WTC11 (cell line): ENCODE results near the gene KEL. TPM values are rescaled to one million over a fixed set of nuclear protein-coding genes. Genes with fewer than 3 reads are reported as not detected.

Experiments
- ATAC-seq: fragments of 200-7000 bp; cut with Tn5 transposase; 2 replicates; pipeline ENCODE4 v1.10.0; 2021; ENCODE audit warnings: mild to moderate bottlenecking, moderate library complexity
- CTCF ChIA-PET: fragments of 300-600 bp; sonication (Branson Sonifier 250); formaldehyde crosslinking; loops from one replicate; lab custom pipeline; 2021; ENCODE audit warnings: antibody characterized with exemption; lab: Charles Lee
- POLR2A ChIA-PET: fragments of 350-600 bp; sonication (Branson Sonifier 250); formaldehyde crosslinking; loops from one replicate; lab custom pipeline; 2021; ENCODE audit warnings: antibody characterized with exemption; lab: Charles Lee
- DNase-seq: peaks from one replicate; pipeline ENCODE4 v3.0.0; 2021; ENCODE audit warnings: low spot score
- H3K27ac Mint-ChIP-seq: 2 replicates; pipeline ENCODE4 v1.8.0; 2021; ENCODE audit warnings: mixed read lengths
- H3K27me3 Mint-ChIP-seq: 2 replicates; pipeline ENCODE4 v1.8.0; 2021; ENCODE audit warnings: low read depth, mild to moderate bottlenecking, moderate library complexity, mixed read lengths
- H3K36me3 Mint-ChIP-seq: 2 replicates; pipeline ENCODE4 v1.8.0; 2021; ENCODE audit warnings: mixed read lengths
- H3K4me1 Mint-ChIP-seq: 2 replicates; pipeline ENCODE4 v1.8.0; 2022; ENCODE audit warnings: mixed read lengths
- H3K4me3 Mint-ChIP-seq: 2 replicates; pipeline ENCODE4 v1.8.0; 2021; ENCODE audit warnings: mild to moderate bottlenecking, moderate library complexity, mixed read lengths
- H3K9me3 Mint-ChIP-seq: 2 replicates; pipeline ENCODE4 v1.8.0; 2021; ENCODE audit warnings: mixed read lengths
- CREB1 ChIP-seq: sonication (generic); formaldehyde crosslinking; IDR thresholded peaks from 2 replicates; pipeline ENCODE4 v1.8.0; 2023; ENCODE audit warnings: mild to moderate bottlenecking, missing genetic modification reagents
- MYBL2 ChIP-seq: sonication (generic); formaldehyde crosslinking; IDR thresholded peaks from 2 replicates; pipeline ENCODE4 v1.8.1; 2023; ENCODE audit warnings: mild to moderate bottlenecking, moderate library complexity, missing genetic modification reagents
- OVOL2 ChIP-seq: fragments of 250-450 bp; sonication (Bioruptor Pico); IDR thresholded peaks from 2 replicates; pipeline ENCODE4 v1.9.0; 2021; ENCODE audit warnings: mild to moderate bottlenecking, borderline replicate concordance
- RORB ChIP-seq: fragments of 250-450 bp; sonication (Bioruptor Pico); IDR thresholded peaks from 2 replicates; pipeline ENCODE4 v1.9.0; 2021; ENCODE audit warnings: mild to moderate bottlenecking
- SMAD3 ChIP-seq: sonication (generic); formaldehyde crosslinking; IDR thresholded peaks from 2 replicates; pipeline ENCODE4 v1.8.0; 2022; ENCODE audit warnings: missing genetic modification reagents, mild to moderate bottlenecking, borderline replicate concordance
- SP1 ChIP-seq: sonication (generic); formaldehyde crosslinking; conservative IDR thresholded peaks from 2 replicates; pipeline ENCODE4 v1.8.1; 2022; ENCODE audit warnings: missing genetic modification reagents
- total RNA-seq: library from RNA; stranded (reverse); gene quantifications from 3 replicates; pipeline ENCODE4 v1.2.3, GENCODE V29; 2021
- TF ChIP-seq, protein P1 (sequence below): sonication (generic); formaldehyde crosslinking; IDR thresholded peaks from 2 replicates; pipeline ENCODE4 v1.8.0; 2022; ENCODE audit warnings: missing genetic modification reagents
- TF ChIP-seq, protein P2 (sequence below): sonication (generic); formaldehyde crosslinking; IDR thresholded peaks from 2 replicates; pipeline ENCODE4 v1.8.1; 2023; ENCODE audit warnings: mild to moderate bottlenecking, missing genetic modification reagents, moderate library complexity
- TF ChIP-seq, protein P3 (sequence below): sonication (generic); formaldehyde crosslinking; IDR thresholded peaks from 2 replicates; pipeline ENCODE4 v1.8.0; 2022; ENCODE audit warnings: mild to moderate bottlenecking, missing genetic modification reagents
- TF ChIP-seq, protein P4 (sequence below): fragments of 250-450 bp; sonication (Bioruptor Pico); IDR thresholded peaks from 2 replicates; pipeline ENCODE4 v1.9.0; 2021; ENCODE audit warnings: mild to moderate bottlenecking, borderline replicate concordance
- TF ChIP-seq, protein P5 (sequence below): sonication (generic); formaldehyde crosslinking; IDR thresholded peaks from 2 replicates; pipeline ENCODE4 v1.8.1; 2023; ENCODE audit warnings: mild to moderate bottlenecking, missing genetic modification reagents
- TF ChIP-seq, protein P6 (sequence below): sonication (generic); formaldehyde crosslinking; IDR thresholded peaks from 2 replicates; pipeline ENCODE4 v1.8.1; 2022; ENCODE audit warnings: low read depth, mild to moderate bottlenecking, moderate library complexity, missing genetic modification reagents, borderline replicate concordance

KEL gene
- total RNA-seq, 1 experiment from 2014 or later, result 0.87 TPM

DNA sequence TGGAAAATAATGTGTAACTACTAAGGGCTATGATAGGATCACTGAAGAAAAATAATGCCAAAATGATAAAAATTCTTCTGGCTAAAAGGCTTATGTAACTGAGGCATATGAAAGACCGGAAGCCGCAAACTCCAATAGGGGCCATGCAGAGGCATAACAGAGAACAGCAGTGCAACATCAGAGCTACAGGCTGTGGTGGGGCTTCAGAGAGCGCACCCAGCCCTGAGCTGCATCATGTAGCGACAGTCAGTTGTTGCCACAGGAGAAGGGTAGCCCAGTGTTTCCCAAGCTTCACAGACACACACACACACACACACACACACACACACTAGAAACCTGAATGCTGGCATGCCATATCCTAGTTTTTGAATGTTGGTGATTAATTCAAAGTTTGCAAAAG is 13.6 kb downstream of the KEL start (continued):
- TF ChIP-seq, protein P1, sequence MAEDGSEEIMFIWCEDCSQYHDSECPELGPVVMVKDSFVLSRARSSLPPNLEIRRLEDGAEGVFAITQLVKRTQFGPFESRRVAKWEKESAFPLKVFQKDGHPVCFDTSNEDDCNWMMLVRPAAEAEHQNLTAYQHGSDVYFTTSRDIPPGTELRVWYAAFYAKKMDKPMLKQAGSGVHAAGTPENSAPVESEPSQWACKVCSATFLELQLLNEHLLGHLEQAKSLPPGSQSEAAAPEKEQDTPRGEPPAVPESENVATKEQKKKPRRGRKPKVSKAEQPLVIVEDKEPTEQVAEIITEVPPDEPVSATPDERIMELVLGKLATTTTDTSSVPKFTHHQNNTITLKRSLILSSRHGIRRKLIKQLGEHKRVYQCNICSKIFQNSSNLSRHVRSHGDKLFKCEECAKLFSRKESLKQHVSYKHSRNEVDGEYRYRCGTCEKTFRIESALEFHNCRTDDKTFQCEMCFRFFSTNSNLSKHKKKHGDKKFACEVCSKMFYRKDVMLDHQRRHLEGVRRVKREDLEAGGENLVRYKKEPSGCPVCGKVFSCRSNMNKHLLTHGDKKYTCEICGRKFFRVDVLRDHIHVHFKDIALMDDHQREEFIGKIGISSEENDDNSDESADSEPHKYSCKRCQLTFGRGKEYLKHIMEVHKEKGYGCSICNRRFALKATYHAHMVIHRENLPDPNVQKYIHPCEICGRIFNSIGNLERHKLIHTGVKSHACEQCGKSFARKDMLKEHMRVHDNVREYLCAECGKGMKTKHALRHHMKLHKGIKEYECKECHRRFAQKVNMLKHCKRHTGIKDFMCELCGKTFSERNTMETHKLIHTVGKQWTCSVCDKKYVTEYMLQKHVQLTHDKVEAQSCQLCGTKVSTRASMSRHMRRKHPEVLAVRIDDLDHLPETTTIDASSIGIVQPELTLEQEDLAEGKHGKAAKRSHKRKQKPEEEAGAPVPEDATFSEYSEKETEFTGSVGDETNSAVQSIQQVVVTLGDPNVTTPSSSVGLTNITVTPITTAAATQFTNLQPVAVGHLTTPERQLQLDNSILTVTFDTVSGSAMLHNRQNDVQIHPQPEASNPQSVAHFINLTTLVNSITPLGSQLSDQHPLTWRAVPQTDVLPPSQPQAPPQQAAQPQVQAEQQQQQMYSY, result no peak

DNA sequence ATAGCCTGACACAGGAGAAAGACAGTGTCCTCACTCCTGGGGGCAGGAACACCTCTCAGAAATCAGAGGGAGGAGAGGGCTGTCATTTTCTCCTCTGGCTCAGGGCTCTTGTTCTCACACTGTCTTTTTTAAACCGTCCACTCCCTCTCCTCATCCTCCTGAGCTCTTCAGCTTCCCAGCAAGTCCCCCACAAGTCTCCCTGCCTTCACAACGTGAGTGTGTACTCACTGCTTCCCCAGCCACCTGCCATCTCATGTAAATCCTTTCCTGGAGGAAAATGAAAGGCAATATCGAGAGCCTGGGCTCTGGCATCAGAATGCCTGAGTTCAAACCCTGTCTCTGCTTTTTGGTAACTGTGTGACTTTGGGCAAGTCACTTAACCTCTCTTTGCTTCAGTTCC is 17.2 kb downstream of the KEL start:
- DNase-seq, result no peak
- H3K9me3 Mint-ChIP-seq, result no peaks in the 10 kb centered on the region
- H3K4me3 Mint-ChIP-seq, result no peak overlapping the region
- POLR2A ChIA-PET, result no interaction called here
- no peaks in the 10 kb centered on the region for H3K4me1 Mint-ChIP-seq
- ATAC-seq, result no peak
- CTCF ChIA-PET, result interaction anchor here (1.1 kb wide), 1 partner anchor 19 kb away, joined by 3 read pairs; no protein-coding TSS in a partner anchor
- TF ChIP-seq CREB1 (CRISPR knock-in tag), result no peak
- TF ChIP-seq, protein P2, sequence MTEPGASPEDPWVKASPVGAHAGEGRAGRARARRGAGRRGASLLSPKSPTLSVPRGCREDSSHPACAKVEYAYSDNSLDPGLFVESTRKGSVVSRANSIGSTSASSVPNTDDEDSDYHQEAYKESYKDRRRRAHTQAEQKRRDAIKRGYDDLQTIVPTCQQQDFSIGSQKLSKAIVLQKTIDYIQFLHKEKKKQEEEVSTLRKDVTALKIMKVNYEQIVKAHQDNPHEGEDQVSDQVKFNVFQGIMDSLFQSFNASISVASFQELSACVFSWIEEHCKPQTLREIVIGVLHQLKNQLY (CRISPR knock-in tag), result no peak
- TF ChIP-seq, protein P3, sequence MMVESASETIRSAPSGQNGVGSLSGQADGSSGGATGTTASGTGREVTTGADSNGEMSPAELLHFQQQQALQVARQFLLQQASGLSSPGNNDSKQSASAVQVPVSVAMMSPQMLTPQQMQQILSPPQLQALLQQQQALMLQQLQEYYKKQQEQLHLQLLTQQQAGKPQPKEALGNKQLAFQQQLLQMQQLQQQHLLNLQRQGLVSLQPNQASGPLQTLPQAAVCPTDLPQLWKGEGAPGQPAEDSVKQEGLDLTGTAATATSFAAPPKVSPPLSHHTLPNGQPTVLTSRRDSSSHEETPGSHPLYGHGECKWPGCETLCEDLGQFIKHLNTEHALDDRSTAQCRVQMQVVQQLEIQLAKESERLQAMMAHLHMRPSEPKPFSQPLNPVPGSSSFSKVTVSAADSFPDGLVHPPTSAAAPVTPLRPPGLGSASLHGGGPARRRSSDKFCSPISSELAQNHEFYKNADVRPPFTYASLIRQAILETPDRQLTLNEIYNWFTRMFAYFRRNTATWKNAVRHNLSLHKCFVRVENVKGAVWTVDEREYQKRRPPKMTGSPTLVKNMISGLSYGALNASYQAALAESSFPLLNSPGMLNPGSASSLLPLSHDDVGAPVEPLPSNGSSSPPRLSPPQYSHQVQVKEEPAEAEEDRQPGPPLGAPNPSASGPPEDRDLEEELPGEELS (CRISPR knock-in tag), result no peak
- TF ChIP-seq MYBL2, result no peak
- no peak for TF ChIP-seq SP1
- TF ChIP-seq, protein P4, sequence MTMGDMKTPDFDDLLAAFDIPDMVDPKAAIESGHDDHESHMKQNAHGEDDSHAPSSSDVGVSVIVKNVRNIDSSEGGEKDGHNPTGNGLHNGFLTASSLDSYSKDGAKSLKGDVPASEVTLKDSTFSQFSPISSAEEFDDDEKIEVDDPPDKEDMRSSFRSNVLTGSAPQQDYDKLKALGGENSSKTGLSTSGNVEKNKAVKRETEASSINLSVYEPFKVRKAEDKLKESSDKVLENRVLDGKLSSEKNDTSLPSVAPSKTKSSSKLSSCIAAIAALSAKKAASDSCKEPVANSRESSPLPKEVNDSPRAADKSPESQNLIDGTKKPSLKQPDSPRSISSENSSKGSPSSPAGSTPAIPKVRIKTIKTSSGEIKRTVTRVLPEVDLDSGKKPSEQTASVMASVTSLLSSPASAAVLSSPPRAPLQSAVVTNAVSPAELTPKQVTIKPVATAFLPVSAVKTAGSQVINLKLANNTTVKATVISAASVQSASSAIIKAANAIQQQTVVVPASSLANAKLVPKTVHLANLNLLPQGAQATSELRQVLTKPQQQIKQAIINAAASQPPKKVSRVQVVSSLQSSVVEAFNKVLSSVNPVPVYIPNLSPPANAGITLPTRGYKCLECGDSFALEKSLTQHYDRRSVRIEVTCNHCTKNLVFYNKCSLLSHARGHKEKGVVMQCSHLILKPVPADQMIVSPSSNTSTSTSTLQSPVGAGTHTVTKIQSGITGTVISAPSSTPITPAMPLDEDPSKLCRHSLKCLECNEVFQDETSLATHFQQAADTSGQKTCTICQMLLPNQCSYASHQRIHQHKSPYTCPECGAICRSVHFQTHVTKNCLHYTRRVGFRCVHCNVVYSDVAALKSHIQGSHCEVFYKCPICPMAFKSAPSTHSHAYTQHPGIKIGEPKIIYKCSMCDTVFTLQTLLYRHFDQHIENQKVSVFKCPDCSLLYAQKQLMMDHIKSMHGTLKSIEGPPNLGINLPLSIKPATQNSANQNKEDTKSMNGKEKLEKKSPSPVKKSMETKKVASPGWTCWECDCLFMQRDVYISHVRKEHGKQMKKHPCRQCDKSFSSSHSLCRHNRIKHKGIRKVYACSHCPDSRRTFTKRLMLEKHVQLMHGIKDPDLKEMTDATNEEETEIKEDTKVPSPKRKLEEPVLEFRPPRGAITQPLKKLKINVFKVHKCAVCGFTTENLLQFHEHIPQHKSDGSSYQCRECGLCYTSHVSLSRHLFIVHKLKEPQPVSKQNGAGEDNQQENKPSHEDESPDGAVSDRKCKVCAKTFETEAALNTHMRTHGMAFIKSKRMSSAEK (CRISPR knock-in tag), result no peak
- TF ChIP-seq SMAD3 (CRISPR knock-in tag), result no peak
- no peak for TF ChIP-seq RORB (CRISPR knock-in tag)
- TF ChIP-seq OVOL2 (CRISPR knock-in tag), result no peak
- TF ChIP-seq, protein P5, sequence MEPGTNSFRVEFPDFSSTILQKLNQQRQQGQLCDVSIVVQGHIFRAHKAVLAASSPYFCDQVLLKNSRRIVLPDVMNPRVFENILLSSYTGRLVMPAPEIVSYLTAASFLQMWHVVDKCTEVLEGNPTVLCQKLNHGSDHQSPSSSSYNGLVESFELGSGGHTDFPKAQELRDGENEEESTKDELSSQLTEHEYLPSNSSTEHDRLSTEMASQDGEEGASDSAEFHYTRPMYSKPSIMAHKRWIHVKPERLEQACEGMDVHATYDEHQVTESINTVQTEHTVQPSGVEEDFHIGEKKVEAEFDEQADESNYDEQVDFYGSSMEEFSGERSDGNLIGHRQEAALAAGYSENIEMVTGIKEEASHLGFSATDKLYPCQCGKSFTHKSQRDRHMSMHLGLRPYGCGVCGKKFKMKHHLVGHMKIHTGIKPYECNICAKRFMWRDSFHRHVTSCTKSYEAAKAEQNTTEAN (CRISPR knock-in tag), result no peak
- TF ChIP-seq, protein P6, sequence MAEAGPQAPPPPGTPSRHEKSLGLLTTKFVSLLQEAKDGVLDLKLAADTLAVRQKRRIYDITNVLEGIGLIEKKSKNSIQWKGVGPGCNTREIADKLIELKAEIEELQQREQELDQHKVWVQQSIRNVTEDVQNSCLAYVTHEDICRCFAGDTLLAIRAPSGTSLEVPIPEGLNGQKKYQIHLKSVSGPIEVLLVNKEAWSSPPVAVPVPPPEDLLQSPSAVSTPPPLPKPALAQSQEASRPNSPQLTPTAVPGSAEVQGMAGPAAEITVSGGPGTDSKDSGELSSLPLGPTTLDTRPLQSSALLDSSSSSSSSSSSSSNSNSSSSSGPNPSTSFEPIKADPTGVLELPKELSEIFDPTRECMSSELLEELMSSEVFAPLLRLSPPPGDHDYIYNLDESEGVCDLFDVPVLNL, result no peak
- H3K36me3 Mint-ChIP-seq, result no peaks in the 10 kb centered on the region
- H3K27me3 Mint-ChIP-seq, result no peaks in the 10 kb centered on the region; the same call in 1 of the 2 replicates
- no peak overlapping the region for H3K27ac Mint-ChIP-seq
